HG03575 (cell line): ENCODE results near the gene SLC25A22.

Experiments
- ATAC-seq: cut with Tn5 transposase; IDR thresholded peaks from one replicate; pipeline ENCODE4 v1.9.1; 2021; ENCODE audit not compliant: unreplicated experiment, insufficient number of reproducible peaks, low FRiP score; ENCODE audit errors: extremely low read depth

The SLC25A22 gene

GRCh38 chr11:765025-765801 lies 32.9 kb downstream of the SLC25A22 start:
- no peak for ATAC-seq

GRCh38 chr11:764322-765024 lies 33.6 kb downstream of the SLC25A22 start:
- no peak for ATAC-seq

- ATAC-seq, result no peak
Measured at GRCh38 chr11:763549-764321, 34.3 kb downstream of the SLC25A22 start.

GRCh38 chr11:763073-763463 lies 35.0 kb downstream of the SLC25A22 start:
- ATAC-seq, result no peak

GRCh38 chr11:762421-763072 lies 35.5 kb downstream of the SLC25A22 start:
- no peak for ATAC-seq

GRCh38 chr11:761526-762108 lies 36.5 kb downstream of the SLC25A22 start:
- no peak for ATAC-seq

GRCh38 chr11:760236-760635 lies 37.8 kb downstream of the SLC25A22 start:
- ATAC-seq, result no peak

- no peak for ATAC-seq
Measured at GRCh38 chr11:749731-750130, 48.4 kb downstream of the SLC25A22 start.

GRCh38 chr11:748007-748359 lies 50.1 kb downstream of the SLC25A22 start:
- no peak for ATAC-seq

- ATAC-seq, result no peak
Measured at GRCh38 chr11:747158-748006, 50.7 kb downstream of the SLC25A22 start, which contains the start of gene TALDO1. Gene TALDO1, plus strand, starts transcription at chr11:747464. Its CDS starts 18 bp downstream, at chr11:747482.

GRCh38 chr11:746289-747157 lies 51.6 kb downstream of the SLC25A22 start:
- no peak for ATAC-seq

- no peak for ATAC-seq
Measured at GRCh38 chr11:745428-745827, 52.7 kb downstream of the SLC25A22 start.

- ATAC-seq, result no peak
Measured at GRCh38 chr11:742571-743201, 55.4 kb downstream of the SLC25A22 start.

GRCh38 chr11:742156-742546 lies 55.9 kb downstream of the SLC25A22 start:
- ATAC-seq, result no peak
